NB4 (cell line): Measurements from ENCODE around the gene THADA.

ENCODE experiments used
- CTCF ChIP-seq: IDR thresholded peaks from one replicate; pipeline ENCODE4 v1.5.1; 2012; ENCODE audit warnings: low read depth, low read length
- MAX ChIP-seq: IDR thresholded peaks from 2 replicates; pipeline ENCODE4 v1.6.1; 2011; ENCODE audit warnings: low read depth, low read length

GRCh38 chr2:43288417-43289305 is 307.2 kb downstream of the THADA start:
- TF ChIP-seq CTCF = no peak
- no peak for TF ChIP-seq MAX
